GM18951 (cell line): ENCODE results near the gene C11orf71.

ENCODE experiments used
- POLR2A ChIP-seq: IDR thresholded peaks from 4 replicates; pipeline ENCODE4 v1.6.1; 2011; ENCODE audit warnings: mild to moderate bottlenecking; ENCODE audit not compliant: insufficient read length, insufficient read depth; ENCODE audit errors: extremely low read depth
- in situ Hi-C: fragments of 300-500 bp; cut with MboI; formaldehyde crosslinking; loops from one replicate; pipeline ENCODE4 v1.12.0; 2022; ENCODE audit warnings: low sequenced_read_pairs, mixed read lengths, inconsistent platforms; ENCODE audit not compliant: unreplicated experiment

C11orf71 gene

DNA sequence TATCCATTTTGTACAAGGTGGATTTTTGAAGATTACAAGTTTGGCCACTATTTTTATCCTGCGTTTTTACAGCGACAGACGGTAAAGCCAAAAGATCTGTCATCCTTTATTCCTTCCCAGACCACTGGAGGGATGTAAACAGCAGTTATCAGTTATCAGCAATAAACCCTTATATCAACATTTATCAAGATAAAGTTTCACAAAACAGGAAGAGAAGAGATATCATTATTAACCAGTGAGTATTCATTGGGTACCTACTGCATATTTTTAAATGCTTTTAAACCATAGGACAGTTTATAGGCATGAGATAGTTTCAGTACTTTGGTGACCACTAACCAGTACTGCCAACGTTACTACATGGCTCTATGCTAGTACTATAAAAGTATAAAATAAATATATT, 33.1 kb upstream of the C11orf71 start:
- in situ Hi-C loops: no loop called here
- no peak for TF ChIP-seq POLR2A

DNA sequence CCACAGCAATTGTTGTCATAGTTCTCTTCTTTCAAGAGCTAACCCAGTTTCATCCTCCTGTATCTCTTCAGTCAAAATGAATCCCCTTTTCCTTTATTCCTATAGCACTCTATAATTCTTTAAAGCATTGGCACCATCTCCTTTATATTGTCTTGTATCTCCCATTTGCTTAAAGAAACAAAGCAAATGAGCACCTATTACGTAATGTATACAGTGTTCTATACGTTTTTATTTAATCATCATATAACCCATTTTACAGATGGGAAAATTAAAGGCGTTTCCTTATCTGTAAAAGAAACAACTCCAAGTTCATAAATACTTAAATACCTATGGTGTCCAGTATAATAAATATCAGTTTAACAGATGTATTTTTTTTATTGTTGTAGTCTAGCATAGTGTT, 32.6 kb upstream of the C11orf71 start:
- in situ Hi-C loops: no loop called here
- no peak for TF ChIP-seq POLR2A

DNA sequence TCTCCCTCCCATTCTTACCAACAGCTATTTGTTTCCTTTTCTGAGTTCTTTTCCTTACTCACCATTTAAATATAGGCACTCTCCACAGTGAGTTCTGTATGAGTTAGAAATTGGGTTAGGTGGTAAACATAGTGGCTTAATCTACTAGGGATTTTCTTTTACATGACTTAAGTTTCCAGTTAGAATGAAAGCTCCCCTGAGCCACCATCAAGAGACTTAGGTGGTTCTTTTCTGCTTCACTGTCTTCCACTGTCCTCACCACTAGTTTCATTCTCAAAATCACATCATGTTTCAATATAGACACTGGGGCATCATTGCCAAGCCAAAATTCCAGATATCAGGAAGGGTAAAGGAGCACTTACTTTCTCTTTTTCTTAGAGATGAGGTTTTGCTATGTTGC, 30.0 kb upstream of the C11orf71 start:
- in situ Hi-C loops: no loop called here
- no peak for TF ChIP-seq POLR2A

DNA sequence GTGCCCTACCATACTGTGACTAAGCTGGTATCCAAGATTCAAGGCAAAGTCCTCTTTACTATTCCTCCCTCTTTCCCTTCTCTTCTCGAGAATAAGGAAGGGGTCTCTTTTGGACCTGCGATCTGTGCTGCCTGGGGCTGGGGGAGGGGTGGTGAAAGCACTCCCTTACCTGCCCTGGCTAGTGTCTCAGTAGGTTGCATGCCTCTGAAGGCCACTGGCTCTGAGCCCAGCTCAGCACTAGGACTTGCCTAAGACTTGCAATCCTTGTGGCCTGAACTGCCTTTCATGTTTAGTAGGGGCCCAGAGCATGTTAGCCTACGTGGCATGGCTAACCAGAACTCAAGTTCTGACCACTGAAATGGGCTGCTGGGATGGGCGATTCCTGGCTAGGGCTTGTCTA, 26.0 kb upstream of the C11orf71 start:
- TF ChIP-seq POLR2A: no peak
- in situ Hi-C loops: no loop called here

DNA sequence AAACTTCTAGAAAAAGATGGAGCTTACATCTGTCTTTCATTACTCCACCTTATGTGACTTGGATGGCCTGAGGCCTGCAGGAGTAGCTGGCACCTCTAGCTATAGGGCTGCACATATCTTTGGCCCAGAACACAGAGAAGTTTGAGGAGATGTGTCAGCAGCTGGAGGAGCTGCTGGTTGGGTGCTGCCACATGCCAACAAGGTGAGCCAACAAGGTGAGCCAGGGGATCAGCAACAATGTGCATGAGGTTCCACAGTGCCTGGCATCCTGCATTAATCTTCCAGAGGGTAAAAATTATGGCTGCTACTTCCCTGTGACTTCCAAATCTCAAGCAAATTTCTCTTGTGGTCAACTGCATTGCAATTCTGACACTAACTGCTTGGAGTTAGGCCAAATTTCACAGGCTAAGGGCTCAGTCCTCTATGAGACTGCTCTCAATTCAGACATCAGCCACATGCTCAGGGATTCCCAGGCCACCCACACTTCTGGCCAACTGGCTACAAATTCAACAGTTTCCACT, 16.2 kb upstream of the C11orf71 start:
- no peak for TF ChIP-seq POLR2A
- in situ Hi-C loops: no loop called here

DNA sequence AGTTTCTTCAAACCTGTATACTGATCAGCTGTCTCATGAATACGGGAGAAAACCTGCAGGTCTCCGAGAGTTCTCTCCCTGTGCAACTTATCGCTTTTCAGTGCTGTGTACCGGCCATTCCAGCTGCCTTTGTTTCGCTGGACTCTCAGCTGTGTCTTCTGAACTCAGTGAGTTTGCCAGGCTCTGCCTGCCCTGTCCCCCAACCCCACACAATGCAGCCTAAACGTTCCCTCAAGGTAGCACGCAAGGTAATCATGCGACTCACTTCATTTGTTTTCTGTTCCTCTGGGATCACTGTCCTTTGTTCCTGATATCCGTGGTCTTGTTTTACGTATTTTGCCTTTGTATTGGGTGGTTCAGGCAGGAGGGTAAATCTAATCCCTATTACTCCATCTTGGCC, 13.6 kb upstream of the C11orf71 start:
- in situ Hi-C loops: no loop called here
- TF ChIP-seq POLR2A: no peak

DNA sequence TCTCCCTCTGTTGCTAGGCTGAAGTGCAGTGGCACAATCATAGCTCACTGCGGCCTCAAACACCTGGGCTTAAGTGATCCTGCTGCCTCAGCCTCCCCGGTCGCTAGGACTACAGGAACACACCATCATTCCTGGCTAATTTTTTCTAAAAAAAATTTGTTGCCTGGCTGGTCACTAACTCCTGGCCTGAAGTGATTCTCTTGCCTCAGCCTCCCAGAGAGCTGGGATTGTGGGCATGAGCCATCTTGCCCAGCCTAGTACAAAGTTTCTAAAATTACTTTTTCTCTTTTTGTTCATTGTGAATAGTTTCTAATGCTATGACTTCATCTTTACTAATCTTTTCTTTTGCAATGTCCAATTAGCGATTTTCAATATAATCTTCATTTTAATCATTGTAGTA, 12.6 kb upstream of the C11orf71 start:
- in situ Hi-C loops: no loop called here
- TF ChIP-seq POLR2A: no peak

DNA sequence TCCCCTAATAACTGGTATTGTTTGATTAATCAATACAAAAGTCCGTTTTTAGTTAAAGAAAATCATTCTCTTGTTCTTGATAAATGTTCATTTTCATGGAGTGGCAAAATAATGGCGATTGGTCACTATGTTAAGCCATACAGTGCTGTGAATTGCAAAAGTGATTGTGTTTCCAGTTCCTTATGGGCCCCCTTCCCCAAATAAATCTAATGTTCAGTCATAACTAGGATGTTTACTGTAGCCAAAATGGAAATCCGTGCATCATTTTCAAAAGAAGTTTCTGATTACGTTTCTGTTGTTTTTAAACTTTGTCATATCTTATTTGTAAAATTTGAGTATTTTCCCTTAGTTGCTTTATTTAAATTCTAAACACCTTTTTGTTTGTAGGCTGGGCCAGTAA, 1.0 kb upstream of the C11orf71 start:
- TF ChIP-seq POLR2A: no peak
- in situ Hi-C loops: no loop called here

DNA sequence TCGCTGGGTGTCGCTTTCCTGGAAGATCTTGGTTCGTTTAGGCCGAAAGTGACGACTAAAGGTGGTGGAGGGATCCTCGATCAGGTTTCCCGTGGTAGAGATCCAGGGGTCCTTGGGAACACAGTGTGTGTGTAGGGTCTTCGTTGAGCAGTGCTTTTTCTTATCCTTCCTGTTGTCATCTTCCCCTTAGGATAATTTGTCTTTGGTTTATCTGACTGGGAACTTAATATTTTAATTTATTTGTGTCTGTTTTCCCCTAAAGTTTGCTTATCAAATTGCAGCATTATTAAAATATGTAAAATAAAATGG, 558 bp upstream of the C11orf71 start:
- in situ Hi-C loops: no loop called here

DNA sequence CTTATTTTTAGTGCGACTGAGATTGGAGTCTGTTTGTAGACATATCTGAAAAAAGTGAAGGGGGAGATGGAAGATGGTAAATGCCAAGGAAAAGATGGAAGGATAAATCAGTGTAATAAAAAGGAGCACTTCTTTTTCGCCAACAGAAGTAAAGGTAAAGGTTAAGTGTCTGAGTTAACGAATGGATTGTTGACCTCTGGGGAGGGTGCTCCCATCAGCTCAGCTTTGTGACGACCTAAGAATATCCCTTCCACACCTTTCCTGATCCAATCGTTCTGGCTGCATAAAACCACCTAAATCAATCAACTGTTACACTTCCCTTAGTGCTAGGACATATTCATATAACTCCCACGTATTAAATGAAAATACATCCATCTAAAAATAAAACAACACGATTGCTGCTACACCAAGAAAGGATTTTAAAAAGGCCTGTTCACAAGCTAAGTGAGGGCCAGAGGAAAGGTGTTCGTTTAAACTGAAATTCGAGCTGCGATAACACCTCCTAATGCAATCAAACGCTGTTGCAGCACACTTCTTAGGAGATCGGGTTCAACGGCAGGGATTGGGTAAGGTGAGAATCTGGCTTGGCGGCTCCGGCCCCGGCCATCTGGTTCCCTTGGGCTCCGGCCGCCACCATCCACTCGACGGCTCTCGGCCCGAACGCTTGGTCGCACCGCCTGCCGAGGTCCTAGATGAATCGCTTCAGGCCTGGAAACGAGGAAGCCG, 658 bp downstream of the C11orf71 start:
- in situ Hi-C loops: no loop called here
- TF ChIP-seq POLR2A: no peak

More for the DNA sequence above, 558 bp upstream of the C11orf71 start:
- TF ChIP-seq POLR2A: no peak

DNA sequence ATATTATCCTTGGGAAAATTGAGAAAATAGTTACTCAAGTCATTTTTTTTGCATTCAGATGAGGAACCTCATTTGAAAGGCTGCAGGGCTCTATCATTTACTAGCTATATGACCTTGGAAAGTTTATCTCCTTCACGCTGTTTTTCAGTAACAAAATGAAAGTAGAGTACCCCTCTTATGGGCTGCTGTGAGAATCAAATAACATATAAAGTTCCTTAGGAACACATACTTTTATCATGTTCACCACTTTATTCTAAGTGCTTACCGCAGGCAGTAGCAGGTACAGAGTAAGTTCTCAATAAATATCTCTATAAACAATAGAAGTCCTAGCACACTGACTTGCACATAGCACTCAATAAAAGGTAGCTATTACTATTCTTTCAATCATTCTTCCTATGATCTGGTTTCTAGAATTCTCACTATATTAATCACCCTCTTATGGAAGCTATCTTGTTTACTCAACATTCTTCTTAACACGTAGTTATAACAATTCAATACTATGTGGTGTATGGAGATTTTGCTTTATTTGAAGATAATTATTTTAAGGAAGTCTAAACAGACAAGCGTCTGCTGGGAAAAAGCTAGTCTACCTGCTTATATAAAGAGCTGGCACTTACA, 1.9 kb downstream of the C11orf71 start:
- in situ Hi-C loops: no loop called here
- no peak for TF ChIP-seq POLR2A

DNA sequence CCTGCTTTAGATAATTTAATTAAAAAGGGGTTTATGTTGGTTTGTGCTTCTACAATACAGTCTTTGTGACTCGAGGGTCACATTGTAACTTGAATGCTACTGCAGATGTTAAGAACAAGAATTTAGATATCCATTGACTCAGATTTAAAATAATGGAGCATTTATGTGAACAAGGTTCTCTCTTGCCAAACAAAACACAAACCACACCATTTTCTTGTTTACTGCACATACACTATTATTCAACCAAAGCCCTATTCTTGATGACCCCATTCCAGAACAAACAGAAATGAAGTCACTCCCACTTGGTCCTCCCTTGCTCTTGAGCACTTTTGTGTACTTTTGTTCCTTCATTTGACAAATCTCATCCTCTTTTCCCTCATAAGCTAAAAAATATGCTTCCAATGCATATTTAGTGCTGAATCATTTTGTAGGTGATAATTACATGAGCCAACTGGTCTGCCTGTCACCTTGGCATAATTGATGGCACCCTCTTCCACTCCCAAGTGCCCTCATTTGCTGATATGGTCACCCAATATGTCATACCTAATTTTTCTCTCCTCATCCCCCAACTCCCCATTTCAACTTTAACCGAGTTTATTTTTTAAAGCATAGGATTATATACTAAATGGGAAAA, 2.8 kb downstream of the C11orf71 start:
- in situ Hi-C loops: no loop called here
- no peak for TF ChIP-seq POLR2A

DNA sequence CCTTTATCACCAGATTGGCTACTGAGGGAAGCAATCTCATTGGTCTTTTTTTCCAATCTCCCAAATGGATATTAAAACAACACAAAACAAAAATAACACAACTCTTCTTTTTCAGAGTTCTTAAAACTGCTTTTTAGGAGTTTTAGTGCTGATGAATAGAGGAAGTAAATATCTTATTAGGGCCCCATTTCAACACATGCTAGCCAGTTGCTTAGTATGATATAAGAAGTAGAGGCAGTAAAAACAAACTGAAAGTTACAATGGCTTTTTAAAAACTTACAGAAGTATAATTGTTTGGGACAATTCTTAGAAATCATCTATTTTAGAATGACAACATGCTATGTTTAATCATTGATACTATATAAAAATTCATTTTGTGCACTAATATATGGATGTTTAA, 3.4 kb downstream of the C11orf71 start:
- no peak for TF ChIP-seq POLR2A
- in situ Hi-C loops: no loop called here

DNA sequence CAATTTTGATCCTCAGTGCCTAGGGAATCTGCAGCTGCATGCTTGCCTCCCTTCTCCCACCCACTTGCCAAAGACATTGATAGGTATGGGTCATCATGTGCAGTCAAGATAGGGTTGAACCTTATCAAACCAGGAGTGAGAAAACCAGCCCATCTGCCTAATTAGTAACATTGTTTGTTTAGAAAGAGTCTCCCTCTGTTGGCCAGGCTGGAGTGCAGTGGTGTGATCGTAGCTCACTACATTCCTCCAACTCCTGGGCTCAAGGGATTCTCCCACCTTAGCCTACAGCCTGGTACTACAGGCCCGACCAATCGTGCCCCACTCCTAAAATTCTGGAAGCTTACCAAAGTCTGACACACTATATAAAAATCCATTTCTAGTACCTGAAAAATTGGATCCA, 4.6 kb downstream of the C11orf71 start:
- in situ Hi-C loops: no loop called here
- TF ChIP-seq POLR2A: no peak
